B cell (primary cell): Measurements from ENCODE around the gene TICAM1. TPM values are rescaled to one million over a fixed set of nuclear protein-coding genes. Genes with fewer than 3 reads are reported as not detected.

Experiments
- ATAC-seq: fragments of 200-7000 bp; cut with Tn5 transposase; one replicate; pipeline ENCODE4 v1.10.0; 2021; ENCODE audit warnings: low read depth, mild to moderate bottlenecking, moderate number of reproducible peaks, moderate library complexity
- CTCF ChIA-PET: fragments of 350-600 bp; sonication (Branson Sonifier 250); formaldehyde crosslinking; loops from one replicate; lab custom pipeline; 2021; ENCODE audit warnings: antibody characterized with exemption, inconsistent platforms; lab: Charles Lee
- POLR2A ChIA-PET: fragments of 350-600 bp; sonication (Branson Sonifier 250); formaldehyde crosslinking; loops from one replicate; lab custom pipeline; 2021; ENCODE audit warnings: antibody characterized with exemption; lab: Charles Lee
- DNase-seq: peaks from one replicate; pipeline ENCODE4 v3.0.0; 2013
- H2AFZ ChIP-seq: 2 replicates; pipeline ENCODE4 v1.6.1; 2012; ENCODE audit warnings: mild to moderate bottlenecking, low read depth, low read length; ENCODE audit not compliant: insufficient read depth, poor library complexity, severe bottlenecking
- H3K27ac ChIP-seq, 2 donors: 1 replicate in 1 of 2; 2 replicates in 1 of 2; pipeline ENCODE4 v1.5.1; 2012 to 2013; ENCODE audit warnings: low read length in 2 of 2, mild to moderate bottlenecking in 2 of 2, moderate library complexity in 1 of 2
- H3K27me3 ChIP-seq, 4 experiments: fragments of 200-600 bp in 1 of 4; sonication (generic) in 1 of 4; replicated peaks in 1 of 4; 1 replicate in 2 of 4; 2 replicates in 2 of 4; pipeline versions ENCODE4 v1.6.1 to v1.7.0; 2013 to 2016; ENCODE audit warnings: low read length in 3 of 4, mild to moderate bottlenecking in 2 of 4, mixed read lengths in 1 of 4, moderate library complexity in 1 of 4; ENCODE audit not compliant: insufficient read depth in 4 of 4, control insufficient read depth in 3 of 4; ENCODE audit errors: control extremely low read depth in 1 of 4
- H3K36me3 ChIP-seq, 2 experiments: replicated peaks in 1 of 2; 1 replicate in 1 of 2; 2 replicates in 1 of 2; pipeline versions ENCODE4 v1.6.1 to v1.7.1; 2013; ENCODE audit warnings: low read length in 1 of 2; ENCODE audit not compliant: insufficient read depth in 2 of 2, control insufficient read depth in 1 of 2; ENCODE audit errors: control extremely low read depth in 1 of 2, extremely low read depth in 1 of 2
- H3K4me1 ChIP-seq, 2 donors: fragments of 200-600 bp in 1 of 2; sonication (generic) in 1 of 2; 1 replicate in 1 of 2; 2 replicates in 1 of 2; pipeline versions ENCODE4 v1.5.1 to v1.6.1; 2013 to 2017; ENCODE audit warnings: low read length in 2 of 2; ENCODE audit not compliant: control insufficient read depth in 2 of 2, insufficient read depth in 2 of 2
- H3K4me2 ChIP-seq: replicated peaks from 2 replicates; pipeline ENCODE3; 2012; ENCODE audit warnings: mild to moderate bottlenecking, low read depth, low read length; ENCODE audit not compliant: poor library complexity, severe bottlenecking
- H3K4me3 ChIP-seq, 5 experiments: fragments of 200-600 bp in 1 of 5; sonication (generic) in 1 of 5; 1 replicate in 3 of 5; 2 replicates in 2 of 5; pipeline versions ENCODE4 v1.5.1 to v1.7.0; 2011 to 2016; ENCODE audit warnings: low read length in 4 of 5, mild to moderate bottlenecking in 4 of 5, low read depth in 2 of 5, control low read depth in 1 of 5, moderate library complexity in 1 of 5; ENCODE audit not compliant: insufficient read depth in 1 of 5; ENCODE audit errors: control extremely low read depth in 1 of 5, extremely low read depth in 1 of 5
- H3K79me2 ChIP-seq: fragments of 200-600 bp; sonication (generic); one replicate; pipeline ENCODE4 v1.6.0; 2016; ENCODE audit warnings: low read length; ENCODE audit not compliant: control insufficient read depth, insufficient read depth
- H3K9ac ChIP-seq: fragments of 200-600 bp; sonication (generic); 2 replicates; pipeline ENCODE4 v1.6.1; 2017; ENCODE audit warnings: mild to moderate bottlenecking, low read length, moderate library complexity
- H3K9me3 ChIP-seq, 3 donors: one replicate each; pipeline versions ENCODE4 v1.6.1 to v1.7.1; 2013; ENCODE audit warnings: low read length in 2 of 3; ENCODE audit not compliant: control insufficient read depth in 2 of 3, insufficient read depth in 1 of 3; ENCODE audit errors: control extremely low read depth in 1 of 3
- H4K20me1 ChIP-seq: 2 replicates; pipeline ENCODE4 v1.6.0; 2012; ENCODE audit warnings: mild to moderate bottlenecking, low read length; ENCODE audit not compliant: insufficient read depth, control insufficient read depth, poor library complexity, severe bottlenecking
- H3K27ac Mint-ChIP-seq: one replicate; pipeline ENCODE4 v1.8.0; 2021; ENCODE audit warnings: mixed read lengths
- H3K27me3 Mint-ChIP-seq: one replicate; pipeline ENCODE4 v1.8.0; 2021; ENCODE audit warnings: mixed read lengths
- H3K4me1 Mint-ChIP-seq: one replicate; pipeline ENCODE4 v1.8.0; 2021; ENCODE audit warnings: mixed read lengths
- H3K4me3 Mint-ChIP-seq: one replicate; pipeline ENCODE4 v1.8.0; 2021; ENCODE audit warnings: mixed read lengths
- H3K9me3 Mint-ChIP-seq: one replicate; pipeline ENCODE4 v1.8.0; 2022; ENCODE audit warnings: mixed read lengths; ENCODE audit not compliant: insufficient read depth
- CTCF ChIP-seq: fragments of 200-600 bp; IDR thresholded peaks from one replicate; pipeline ENCODE4 v1.8.0; 2022; ENCODE audit warnings: antibody characterized with exemption, mild to moderate bottlenecking
- EZH2 ChIP-seq: IDR thresholded peaks from 2 replicates; pipeline ENCODE4 v1.6.1; 2012; ENCODE audit warnings: borderline replicate concordance, low read depth, mild to moderate bottlenecking, moderate library complexity, low read length; ENCODE audit not compliant: insufficient read depth, poor library complexity, severe bottlenecking
- WGBS: methylation state at CpG from one replicate; pipeline ENCODE4 v1.1.5; 2013; ENCODE audit warnings: missing lambda C conversion rate; ENCODE audit not compliant: insufficient coverage; 5-methylcytosine and 5-hydroxymethylcytosine counted together
- intact Hi-C: fragments of 100-400 bp; cut with micrococcal nuclease; formaldehyde crosslinking; loops from one replicate; pipeline ENCODE4 v1.10.0; 2022
- polyA plus RNA-seq: library from polyadenylated mRNA; depleted of rRNA; stranded (reverse); fragments of >200 nt; gene quantifications from 2 replicates; pipeline ENCODE4 v1.2.3, GENCODE V29; 2012
- total RNA-seq, 2 donors: library from RNA; stranded (reverse); fragments of 120-200 nt in 1 of 2; gene quantifications; 1 replicate in 1 of 2; 2 replicates in 1 of 2; pipeline versions ENCODE4 v1.2.3 to v1.2.4, GENCODE V29; 2013 to 2022

Gene TICAM1
- total and polyA plus RNA-seq, 2 donors (not counting 1 experiment from before 2014, with no cell fraction given), result 12.7 to 19.7 TPM

- POLR2A ChIA-PET, result no interaction called here
- ATAC-seq, result no peak
Observed at GRCh38 chr19:4878491-4878968, 47.0 kb upstream of the TICAM1 start.

More at GRCh38 chr19:4878491-4878968, 47.0 kb upstream of the TICAM1 start:
- WGBS, result under 1% methylated on average over 23 of the region's 23 CpGs
- Histone ChIP-seq H3K4me1 (peaks cover 13 to 18% of the 10 kb centered on the region in 2 donors), H3K4me2 (peak overlapping the region; percentile 58), H3K36me3 (no peaks in the 10 kb centered on the region), H3K9ac (no peak overlapping the region), H3K27me3 (peaks cover 0 to 14% (median 1%) of the 10 kb centered on the region in 4 experiments), H4K20me1 (peaks cover 7% of the 10 kb centered on the region), H3K79me2 (peaks cover 16% of the 10 kb centered on the region), H3K4me3 (no peak overlapping the region), H3K27ac (no peak overlapping the region), H3K9me3 (no peaks in the 10 kb centered on the region), H2AFZ (peak overlapping the region; percentile 22)
- intact Hi-C loops, result no loop called here
- no peaks in the 10 kb centered on the region for H3K9me3 Mint-ChIP-seq
- no peak overlapping the region for H3K4me3 Mint-ChIP-seq
- DNase-seq, result no peak
- no peak overlapping the region for H3K27ac Mint-ChIP-seq
- CTCF ChIA-PET, result interaction anchor here (1.2 to 13.6 kb wide), 2 partner anchors 34 to 152 kb away, joined by 3 to 180 read pairs; no protein-coding TSS in a partner anchor
- TF ChIP-seq CTCF (no peak), EZH2 (no peak)
- peaks cover 11% of the 10 kb centered on the region for H3K4me1 Mint-ChIP-seq
- peaks cover 3% of the 10 kb centered on the region for H3K27me3 Mint-ChIP-seq
